Activated CD8-positive, alpha-beta memory T cell treated with anti-CD3 and anti-CD28 coated beads, Interleukin-2, amount 50 U/mL, for 4 hours (primary cell): ENCODE data around the gene ILKAP.

Experiments used
- DNase-seq: peaks from one replicate; pipeline ENCODE4 v3.0.0-alpha.2; 2020

The ILKAP gene

GRCh38 chr2:238163481-238164198 lies 39.9 kb downstream of the ILKAP start:
- no peak for DNase-seq

DNA sequence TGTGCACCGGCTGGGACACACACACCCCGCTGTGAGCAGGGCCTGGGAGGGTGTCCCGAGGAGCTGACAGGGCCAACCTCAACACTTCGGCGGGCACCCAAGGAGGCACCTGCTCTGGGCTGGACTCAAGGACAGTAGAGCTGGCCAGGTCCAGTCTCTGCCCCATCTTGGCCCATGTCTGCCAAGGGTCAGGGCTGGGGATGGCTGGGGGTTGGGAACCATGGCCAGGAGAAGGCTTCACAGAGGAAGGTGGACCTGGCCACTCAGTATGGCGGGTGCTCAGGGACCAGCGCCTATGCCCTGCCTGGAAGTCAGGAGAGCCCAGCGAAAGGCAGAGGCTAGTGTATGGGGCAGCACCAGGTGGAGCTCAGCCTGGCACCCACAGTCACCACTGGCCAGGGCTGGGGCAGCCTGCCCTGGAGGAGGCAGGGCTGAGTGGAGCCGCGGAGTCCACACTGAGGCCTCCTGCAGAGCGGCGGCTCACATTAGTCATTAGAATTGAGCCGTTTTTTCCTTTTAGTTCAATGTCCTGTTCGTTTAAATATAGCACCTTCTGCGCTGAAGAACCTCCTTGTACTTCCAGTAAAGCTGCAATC lies 40.6 kb downstream of the ILKAP start:
- DNase-seq = no peak

- no peak for DNase-seq
Observed at GRCh38 chr2:238162251-238162845, 41.1 kb downstream of the ILKAP start.

DNA sequence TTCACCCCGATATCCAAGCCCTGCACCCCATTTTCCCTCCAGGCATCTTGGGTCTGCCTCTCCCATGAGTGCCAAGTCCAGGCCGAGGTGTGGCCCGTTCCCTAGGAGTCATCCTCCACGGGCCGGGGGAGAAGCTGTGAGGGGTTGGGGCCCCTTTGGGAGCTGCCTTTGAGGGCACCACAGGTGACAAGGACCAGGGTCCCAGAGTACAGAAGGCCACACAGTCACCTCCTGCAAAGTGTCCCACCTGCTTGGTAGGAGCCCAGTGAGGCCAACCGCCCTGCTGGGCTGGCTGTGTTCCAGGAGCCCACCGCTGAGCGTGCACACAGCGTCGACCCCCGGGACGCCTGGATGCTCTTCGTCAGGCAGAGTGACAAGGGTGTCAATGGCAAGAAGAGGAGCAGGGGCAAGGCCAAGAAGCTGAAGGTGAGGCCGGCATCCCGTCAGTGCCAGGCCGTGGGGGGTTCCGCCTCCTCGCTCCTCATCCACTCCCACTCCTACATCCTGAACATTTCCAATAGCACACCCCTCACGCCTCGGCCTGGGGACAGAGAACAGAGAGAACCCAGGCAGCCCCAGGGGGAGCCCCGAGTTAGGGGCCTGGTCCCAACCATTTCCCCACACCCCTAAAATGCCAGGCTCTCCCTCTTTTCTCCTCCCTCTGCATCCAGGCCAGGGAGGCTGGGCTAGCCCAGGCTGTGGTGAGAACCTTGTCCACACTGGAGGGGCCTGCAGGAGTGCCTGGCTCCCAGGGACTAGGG lies 42.0 kb downstream of the ILKAP start:
- no peak for DNase-seq

- no peak for DNase-seq
Observed at GRCh38 chr2:238160206-238161129, 43.0 kb downstream of the ILKAP start.

- no peak for DNase-seq
Observed at GRCh38 chr2:238159661-238160205, 43.8 kb downstream of the ILKAP start.

DNA sequence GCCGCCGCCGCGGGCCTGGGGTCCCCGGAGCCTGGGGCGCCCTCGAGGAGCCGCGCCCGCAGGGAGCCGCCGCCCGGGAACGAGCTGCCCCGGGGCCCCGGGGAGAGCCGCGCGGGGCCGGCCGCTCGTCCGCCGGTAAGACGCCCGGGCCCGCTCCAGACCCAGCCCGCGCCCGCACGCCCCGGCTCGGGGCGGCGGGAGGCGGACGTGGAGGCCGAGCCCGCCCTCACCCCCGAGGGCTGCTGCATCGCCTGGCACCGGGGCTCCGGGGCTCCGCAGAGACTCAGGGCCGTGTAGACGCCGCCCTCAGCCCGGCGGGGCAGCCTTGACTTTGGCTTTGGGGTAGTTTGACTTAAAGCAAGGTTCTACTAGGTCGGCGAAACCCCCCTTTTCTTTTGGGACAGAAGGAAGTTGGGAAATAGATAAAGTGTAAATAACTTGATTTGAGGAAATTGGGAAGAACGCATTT lies 44.4 kb downstream of the ILKAP start:
- no peak for DNase-seq

- DNase-seq = peak; percentile 46
Observed at GRCh38 chr2:238158509-238159070, 44.9 kb downstream of the ILKAP start, which contains the start of gene ERFE. ERFE (plus strand) TSS chr2:238158970; CDS start chr2:238159008, 38 bp downstream.

DNA sequence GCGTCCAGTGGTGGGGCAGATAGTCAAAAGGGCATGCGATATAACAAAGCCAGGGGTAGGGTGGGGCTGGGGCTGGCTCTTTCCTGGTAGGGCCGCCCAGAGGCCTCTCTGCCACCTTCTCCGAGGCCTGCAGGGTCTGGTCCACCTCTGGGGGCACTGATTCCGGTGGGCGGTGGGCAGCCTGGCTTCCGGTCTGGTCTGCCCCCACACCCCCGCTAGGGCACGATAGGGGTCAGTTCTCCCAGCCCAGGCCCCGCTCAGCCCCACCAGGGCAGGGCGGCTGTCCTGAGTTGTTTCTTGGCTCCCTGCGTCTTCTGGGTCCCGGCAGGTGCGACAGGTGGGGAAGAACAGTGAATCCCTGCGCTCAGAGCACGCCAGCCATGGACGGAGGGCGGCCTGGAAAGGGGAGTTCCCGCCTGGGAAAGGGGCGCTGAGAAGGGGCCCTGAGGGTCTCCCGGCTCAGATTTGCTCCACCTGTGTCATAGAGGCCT lies 45.4 kb downstream of the ILKAP start:
- no peak for DNase-seq

DNA sequence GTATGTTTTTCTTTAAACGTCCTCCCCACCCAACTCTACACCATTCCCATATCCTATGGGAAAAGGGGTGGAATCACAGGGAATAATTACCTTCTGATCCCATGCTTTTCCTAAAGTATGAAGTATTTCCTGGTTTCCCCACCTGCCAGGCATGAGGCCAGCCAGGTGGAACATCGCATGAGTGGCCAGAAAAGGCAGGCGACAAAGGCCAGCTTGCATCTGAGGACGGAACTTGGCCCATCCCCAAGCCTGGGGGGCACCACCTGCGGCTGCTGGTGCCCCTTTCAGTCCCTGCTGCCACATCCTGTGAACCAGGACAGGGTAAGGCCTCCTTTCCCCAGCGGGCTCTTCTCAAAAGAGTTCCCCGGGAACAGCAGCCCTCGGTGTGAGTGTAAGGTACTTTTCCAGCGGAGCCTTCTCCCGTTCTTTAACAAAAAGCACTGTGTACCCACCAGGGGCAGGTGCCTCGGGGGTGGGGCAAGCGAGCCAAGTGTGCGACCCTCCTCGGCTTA lies 45.9 kb downstream of the ILKAP start:
- no peak for DNase-seq

GRCh38 chr2:238155761-238156694 lies 47.5 kb downstream of the ILKAP start:
- no peak for DNase-seq

- DNase-seq = no peak
Observed at GRCh38 chr2:238155051-238155760, 48.3 kb downstream of the ILKAP start.

DNA sequence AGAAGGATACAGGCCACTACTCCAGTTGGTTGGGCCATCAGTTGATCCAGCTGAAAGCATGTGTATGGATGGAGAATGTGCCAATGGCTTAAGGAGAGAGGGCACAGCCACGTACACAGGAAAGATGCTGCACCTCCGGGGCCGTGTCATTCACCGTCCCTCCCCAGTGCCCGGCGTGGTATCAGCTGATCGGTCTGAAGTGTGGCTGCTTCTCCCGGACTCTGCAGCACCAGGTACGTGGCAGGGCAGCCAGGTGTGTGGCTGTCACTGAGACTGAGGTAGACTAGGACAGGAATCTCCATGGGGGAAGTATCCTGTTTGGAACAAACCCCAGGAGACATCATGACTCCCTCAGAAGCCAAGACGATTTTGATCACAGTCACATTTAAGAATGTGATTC lies 48.9 kb downstream of the ILKAP start:
- DNase-seq = no peak

DNA sequence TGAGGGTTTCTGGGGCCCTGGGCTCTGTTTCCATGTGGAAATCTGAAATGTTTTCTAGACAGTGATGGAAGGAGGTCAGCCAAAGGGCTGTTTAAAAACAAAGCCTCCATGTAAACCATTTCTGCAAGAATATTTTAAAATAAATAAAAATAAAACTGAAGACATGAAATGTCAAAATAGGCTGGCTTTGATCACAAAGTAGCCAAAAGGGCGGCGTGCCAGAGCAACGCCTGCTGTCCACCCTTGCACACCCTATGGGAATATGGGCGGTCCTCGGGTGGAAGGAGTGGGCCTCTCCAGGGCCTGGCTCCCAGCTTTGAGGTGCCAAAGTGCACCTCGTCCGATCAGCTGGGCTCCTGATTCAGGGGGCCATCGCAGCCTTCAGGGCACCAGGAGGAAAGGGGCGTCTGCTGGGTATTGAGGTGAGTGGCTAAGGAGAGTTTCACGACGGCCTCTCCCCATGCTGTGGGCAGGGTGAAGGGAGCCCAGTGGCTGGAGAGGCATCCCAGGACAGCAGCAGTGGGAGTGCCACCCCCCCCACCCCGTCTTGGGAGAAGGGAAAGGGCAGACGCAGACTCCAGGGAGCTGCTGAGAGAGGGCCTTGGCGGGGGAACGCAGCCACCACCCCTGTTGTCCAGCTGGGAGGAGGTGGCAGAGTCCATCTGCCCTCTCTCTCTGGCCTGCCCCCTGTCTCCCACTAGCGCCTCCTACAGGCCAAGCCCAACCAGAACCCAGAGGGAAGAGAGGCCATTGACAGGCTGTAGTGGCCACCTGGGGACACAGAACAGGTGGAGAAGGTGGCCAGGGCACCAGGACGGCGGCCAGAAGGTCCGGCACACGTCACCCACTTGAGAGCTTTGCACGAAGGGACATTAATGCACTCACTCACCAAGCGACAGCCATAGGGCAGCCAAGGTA lies 50.5 kb downstream of the ILKAP start:
- DNase-seq = no peak

DNA sequence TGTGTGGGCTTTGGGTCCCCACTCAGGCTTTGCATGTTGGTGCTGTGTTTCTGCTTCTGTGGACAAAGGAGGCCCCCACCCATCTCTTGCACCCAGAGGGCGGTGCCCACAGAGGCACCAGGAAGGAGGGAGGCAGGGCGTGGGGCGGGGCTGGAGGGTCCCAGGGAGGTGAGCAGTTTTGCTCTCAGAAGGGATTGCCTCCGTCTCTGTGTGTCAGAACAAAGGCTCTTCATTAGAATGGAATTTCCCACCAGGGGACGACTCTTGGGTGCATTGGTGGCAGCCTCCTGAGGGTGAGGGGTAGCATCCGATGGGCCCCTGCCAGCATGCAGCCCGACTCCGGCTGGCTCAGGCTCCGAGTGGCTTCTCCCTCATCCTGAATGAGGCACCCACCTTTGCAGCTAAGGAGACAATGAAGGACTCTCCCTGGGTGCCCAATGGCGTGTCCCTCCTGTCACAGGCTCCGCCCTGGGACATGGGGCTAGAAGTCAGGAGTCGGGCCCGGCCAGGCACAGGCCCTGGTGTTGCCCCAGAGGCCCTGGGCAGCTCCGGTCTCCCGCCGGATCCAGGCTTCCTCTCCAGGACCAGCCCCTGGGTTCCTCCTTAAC lies 51.8 kb downstream of the ILKAP start:
- DNase-seq = no peak

GRCh38 chr2:238151205-238151604 lies 52.3 kb downstream of the ILKAP start:
- DNase-seq = no peak

GRCh38 chr2:238150686-238151085 lies 52.8 kb downstream of the ILKAP start:
- no peak for DNase-seq
